Measurements from ENCODE around the gene C1RL. TPM values are rescaled to one million over a fixed set of nuclear protein-coding genes. Genes with fewer than 3 reads are reported as not detected.
"Not testable (repeated sequence)": the region's sequence is repeated elsewhere in the genome, so short reads cannot be mapped to it uniquely, and the experiment has no call there.

The C1RL gene
- total RNA-seq, 1 experiment from 2014 or later = 16.3 TPM

DNA sequence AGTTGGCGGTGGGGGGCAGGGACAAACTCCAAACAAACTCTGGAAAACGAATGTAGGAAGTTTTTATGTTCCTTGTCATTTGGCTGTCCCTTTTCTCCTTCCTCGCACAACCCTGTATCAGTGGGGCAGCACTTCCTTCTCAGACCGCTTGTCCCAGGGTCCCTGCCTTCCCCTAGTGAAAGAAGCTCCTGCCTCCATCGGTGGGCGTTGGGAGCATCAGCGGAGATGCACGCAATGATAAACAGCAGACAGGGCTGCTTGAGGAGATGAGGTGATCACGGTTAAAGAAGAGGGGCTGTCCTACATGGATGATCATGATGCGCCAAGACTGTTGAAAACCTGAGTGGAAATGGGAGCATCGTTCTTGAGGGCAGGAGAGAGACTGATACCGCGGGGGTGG is 47.9 kb downstream of the C1RL start:
- H3K4me3 ChIP-seq (ENCODE audit: insufficient read depth, low read depth, low read length) = no peak overlapping the region
- DNase-seq = peak; percentile 46
- H3K36me3 ChIP-seq (replicated peaks; ENCODE audit: control insufficient read depth, insufficient read depth, low read length) = no peaks in the 10 kb centered on the region
- no peaks in the 10 kb centered on the region for H3K27me3 ChIP-seq (ENCODE audit: control insufficient read depth, insufficient read depth, low read length)

DNA sequence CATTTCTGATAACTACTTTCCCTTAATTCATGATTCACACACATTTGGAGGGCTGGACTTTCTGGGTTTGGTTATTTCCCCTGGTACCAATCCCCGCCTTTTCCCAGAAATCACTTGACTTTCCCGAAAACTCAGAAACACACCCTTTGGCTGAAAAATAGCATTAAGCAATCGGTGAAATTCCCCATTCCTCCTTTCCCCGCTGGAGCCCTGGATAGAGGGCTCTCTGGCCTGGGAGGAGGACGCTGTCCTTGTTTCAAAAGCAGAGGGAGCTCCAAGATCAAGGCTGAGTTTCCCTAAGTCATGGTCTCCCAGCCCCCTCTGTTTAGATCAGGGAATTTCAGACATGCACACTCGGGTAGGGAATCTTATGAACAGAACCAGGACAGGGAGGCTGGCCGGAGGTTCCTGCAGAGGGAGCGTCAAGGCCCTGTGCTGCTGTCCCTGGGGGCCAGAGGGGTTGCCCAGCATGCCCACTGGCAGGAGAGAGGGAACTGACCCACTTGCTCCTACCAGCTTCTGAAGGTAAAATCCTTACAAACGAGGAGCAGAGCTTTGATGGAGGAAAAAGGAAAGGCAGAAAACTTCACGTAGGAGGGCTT is 48.6 kb downstream of the C1RL start, which contains the start of gene C1S:
TSS of gene C1S (plus strand) at position 366 of the 602 bp plus-strand sequence. CDS start 1,195 bp downstream, outside the sequence.
- H3K27me3 ChIP-seq (ENCODE audit: control insufficient read depth, insufficient read depth, low read length) = no peaks in the 10 kb centered on the region
- no peak within 1 kb of the TSS for H3K4me3 ChIP-seq (ENCODE audit: insufficient read depth, low read depth, low read length)
- no peaks in the 10 kb centered on the region for H3K36me3 ChIP-seq (replicated peaks; ENCODE audit: control insufficient read depth, insufficient read depth, low read length)
- peak; percentile 87 for DNase-seq

DNA sequence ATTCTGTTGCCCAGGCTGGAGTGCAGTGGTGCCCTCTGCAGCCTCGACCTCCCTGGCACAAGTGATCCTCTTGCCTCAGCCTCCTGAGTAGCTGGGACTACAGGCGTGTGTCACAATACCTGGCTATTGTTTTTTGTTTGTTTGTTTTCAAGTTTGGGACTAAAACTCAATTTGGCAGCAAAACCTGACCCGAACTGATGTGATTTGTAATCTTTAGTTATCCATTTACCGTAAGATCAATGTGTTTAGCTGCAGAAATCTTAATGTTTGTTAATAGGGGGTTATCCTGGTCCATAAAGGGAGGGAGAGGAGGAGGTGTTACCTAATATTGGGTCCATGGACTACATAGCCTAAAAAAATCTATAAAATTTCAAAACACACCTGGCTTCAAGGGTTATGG is 49.2 kb downstream of the C1RL start:
- H3K36me3 ChIP-seq (replicated peaks; ENCODE audit: control insufficient read depth, insufficient read depth, low read length) = no peaks in the 10 kb centered on the region
- no peaks in the 10 kb centered on the region for H3K27me3 ChIP-seq (ENCODE audit: control insufficient read depth, insufficient read depth, low read length)
- DNase-seq = no peak
- no peak overlapping the region for H3K4me3 ChIP-seq (ENCODE audit: insufficient read depth, low read depth, low read length)

DNA sequence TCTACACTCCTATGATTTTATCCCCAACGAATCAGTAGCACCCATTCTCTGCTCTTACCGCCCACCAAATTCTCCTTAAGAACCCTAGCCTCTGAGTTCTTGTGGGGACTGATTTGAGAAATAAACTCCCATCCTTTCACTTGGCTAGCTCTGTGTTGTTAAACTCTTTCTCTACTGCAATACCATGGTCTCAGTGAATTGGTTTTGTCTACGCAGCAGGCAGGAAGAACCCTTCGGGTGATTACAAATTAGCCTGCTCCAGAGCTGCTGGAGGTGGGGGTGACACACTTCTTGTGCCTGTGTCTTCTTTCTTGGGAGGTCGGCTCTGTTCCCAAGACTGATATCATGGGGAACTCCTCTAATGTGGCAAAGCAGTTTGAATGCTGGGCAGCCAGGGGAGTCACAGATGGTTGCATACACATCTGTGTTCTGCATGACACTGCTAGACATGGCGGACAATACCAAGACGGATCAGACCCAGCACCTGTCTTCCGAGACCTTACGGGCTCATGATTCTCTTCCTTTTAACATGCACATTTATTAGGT is 50.1 kb downstream of the C1RL start:
- no peaks in the 10 kb centered on the region for H3K27me3 ChIP-seq (ENCODE audit: control insufficient read depth, insufficient read depth, low read length)
- H3K36me3 ChIP-seq (replicated peaks; ENCODE audit: control insufficient read depth, insufficient read depth, low read length) = no peaks in the 10 kb centered on the region
- no peak for DNase-seq
- H3K4me3 ChIP-seq (ENCODE audit: insufficient read depth, low read depth, low read length) = no peak overlapping the region

DNA sequence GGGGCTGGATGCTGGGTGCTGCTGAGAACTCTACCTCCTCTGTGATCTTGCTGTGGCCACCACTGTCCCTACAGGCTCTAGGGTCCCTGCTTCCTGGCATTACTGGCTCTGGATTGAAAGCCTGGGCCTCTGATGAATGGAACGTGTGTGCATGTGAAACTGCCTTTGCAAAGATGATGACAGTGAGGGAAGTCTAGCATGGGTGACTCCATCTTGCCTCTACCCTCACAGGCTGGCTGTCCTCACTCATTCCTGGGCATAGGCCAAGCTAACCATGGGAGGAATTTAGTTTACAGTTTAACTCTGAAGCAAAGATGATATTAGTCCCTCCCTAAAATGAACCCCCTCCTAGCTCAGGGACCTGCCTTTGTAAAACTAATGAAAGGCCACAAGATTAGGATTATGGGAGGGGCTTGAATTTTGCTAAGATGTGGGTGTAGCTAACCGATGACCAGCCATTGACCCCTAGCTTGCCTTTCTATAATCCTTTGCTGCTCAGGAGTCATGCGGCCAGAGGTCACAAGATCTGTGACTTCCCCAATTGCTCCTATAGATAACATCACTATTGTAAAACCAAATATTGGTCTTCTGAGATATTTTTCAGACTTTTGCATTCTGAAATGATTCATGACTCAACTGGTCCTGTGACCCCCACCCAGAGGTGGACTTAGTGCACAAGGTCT is 50.7 kb downstream of the C1RL start:
- no peak for DNase-seq
- Histone ChIP-seq H3K4me3 (ENCODE audit: insufficient read depth, low read depth, low read length) (no peak overlapping the region), H3K27me3 (ENCODE audit: control insufficient read depth, insufficient read depth, low read length) (no peaks in the 10 kb centered on the region), H3K36me3 (replicated peaks; ENCODE audit: control insufficient read depth, insufficient read depth, low read length) (no peaks in the 10 kb centered on the region)

DNA sequence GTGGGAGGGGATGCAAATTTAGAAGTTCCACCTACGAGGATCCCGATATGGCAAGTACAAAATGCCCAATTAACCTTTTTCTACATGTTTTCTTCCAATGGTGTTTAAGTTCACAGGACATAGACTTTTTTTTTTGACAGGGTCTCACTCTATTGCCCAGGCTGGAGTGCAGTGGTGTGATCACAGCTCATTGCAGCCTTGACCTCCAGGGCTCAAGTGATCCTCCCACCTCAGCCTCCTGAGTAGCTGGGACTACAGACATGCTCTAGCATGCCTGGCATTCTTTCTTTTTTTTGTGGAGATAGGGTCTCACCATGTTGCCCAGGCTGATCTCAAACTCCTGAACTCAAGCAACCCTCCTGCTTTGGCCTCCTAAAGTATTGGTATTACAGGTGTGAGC is 53.3 kb downstream of the C1RL start:
- H3K36me3 ChIP-seq (replicated peaks; ENCODE audit: control insufficient read depth, insufficient read depth, low read length); H3K27me3 ChIP-seq (ENCODE audit: control insufficient read depth, insufficient read depth, low read length); DNase-seq; H3K4me3 ChIP-seq (ENCODE audit: insufficient read depth, low read depth, low read length): not testable (repeated sequence)

DNA sequence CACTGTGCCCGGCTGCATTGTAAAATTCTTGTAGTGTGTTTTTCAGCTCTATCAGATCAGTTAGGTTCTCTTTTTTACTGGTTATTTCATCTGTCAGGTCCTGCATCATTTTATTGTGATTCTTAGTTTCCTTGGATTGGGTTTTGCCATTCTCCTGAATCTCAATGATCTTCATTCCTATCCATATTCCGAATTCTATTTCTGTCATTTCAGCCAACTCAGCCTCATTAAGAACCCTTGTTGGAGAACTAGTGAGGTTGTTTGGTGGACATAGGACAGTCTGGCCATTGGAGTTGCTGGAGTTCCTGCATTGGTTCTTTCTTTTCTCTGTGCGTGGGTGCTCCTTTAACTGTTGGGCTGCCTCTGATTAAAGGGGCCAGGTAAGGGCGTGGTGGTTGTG is 54.1 kb downstream of the C1RL start:
- DNase-seq = no peak
- H3K27me3 ChIP-seq (ENCODE audit: control insufficient read depth, insufficient read depth, low read length) = no peaks in the 10 kb centered on the region
- H3K36me3 ChIP-seq (replicated peaks; ENCODE audit: control insufficient read depth, insufficient read depth, low read length) = no peaks in the 10 kb centered on the region
- no peak overlapping the region for H3K4me3 ChIP-seq (ENCODE audit: insufficient read depth, low read depth, low read length)

DNA sequence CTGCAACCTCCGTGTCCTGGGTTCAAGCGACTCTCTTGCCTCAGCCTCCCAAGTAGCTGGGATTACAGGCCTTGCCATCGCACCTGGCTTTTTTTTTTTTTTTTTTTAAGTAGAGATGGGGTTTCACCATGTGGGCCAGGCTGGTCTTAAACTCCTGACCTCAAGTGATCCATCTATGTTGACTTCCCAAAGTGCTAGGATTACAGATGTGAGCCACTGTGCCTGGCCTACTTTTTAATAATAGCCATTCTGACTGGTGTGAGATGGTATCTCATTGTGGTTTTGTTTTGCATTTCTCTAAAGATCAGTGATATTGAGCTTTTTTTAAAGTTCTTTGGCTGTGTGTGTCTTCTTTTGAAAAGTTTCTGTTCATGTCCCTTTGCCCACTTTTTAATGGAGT is 59.0 kb downstream of the C1RL start:
- H3K27me3 ChIP-seq (ENCODE audit: control insufficient read depth, insufficient read depth, low read length); H3K36me3 ChIP-seq (replicated peaks; ENCODE audit: control insufficient read depth, insufficient read depth, low read length); DNase-seq; H3K4me3 ChIP-seq (ENCODE audit: insufficient read depth, low read depth, low read length): not testable (repeated sequence)

DNA sequence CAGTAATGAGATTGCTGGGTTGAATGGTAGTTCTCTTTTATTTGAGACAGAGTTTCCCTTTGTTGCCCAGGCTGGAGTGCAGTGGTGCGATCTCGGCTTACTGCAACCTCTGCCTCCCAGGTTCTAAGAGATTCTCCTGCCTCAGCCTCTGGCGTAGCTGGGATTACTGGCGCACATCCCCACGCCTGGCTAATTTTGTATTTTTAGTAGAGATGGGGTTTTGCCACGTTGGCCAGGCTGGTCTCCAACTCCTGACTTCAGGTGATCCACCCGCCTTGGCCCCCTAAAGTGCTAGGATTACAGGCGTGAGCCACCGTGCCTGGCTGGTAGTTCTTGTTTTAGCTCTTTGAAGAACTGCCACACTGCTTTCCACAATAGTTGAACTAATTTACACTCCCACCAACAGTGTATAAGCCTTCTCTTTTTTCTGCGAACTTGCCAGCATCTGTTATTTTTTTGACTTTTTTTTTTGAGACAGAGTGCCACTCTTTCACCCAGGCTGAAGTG is 59.5 kb downstream of the C1RL start:
- not testable (repeated sequence) for DNase-seq; H3K27me3 ChIP-seq (ENCODE audit: control insufficient read depth, insufficient read depth, low read length); H3K36me3 ChIP-seq (replicated peaks; ENCODE audit: control insufficient read depth, insufficient read depth, low read length); H3K4me3 ChIP-seq (ENCODE audit: insufficient read depth, low read depth, low read length)

DNA sequence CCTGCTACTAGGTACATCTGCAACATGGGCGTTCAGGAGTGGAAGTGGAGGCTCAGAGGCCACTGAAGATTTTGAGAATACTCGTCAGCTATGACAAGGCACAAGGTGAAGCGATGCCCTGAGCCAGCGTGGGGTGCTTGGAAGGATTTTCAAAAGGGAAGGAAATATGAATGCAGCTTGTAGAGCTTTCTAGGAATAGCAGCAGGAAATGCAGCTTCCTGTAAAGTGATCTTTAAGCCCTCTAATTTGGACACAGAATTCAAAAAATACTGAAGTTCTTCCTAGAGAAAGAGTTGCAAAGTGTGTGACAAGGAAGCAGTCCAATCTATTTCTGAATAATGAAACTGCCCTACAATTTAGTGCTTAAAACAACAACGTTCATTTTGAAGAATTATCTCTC is 61.7 kb downstream of the C1RL start:
- no peak for DNase-seq
- H3K27me3 ChIP-seq (ENCODE audit: control insufficient read depth, insufficient read depth, low read length) = no peaks in the 10 kb centered on the region
- H3K4me3 ChIP-seq (ENCODE audit: insufficient read depth, low read depth, low read length) = no peak overlapping the region
- H3K36me3 ChIP-seq (replicated peaks; ENCODE audit: control insufficient read depth, insufficient read depth, low read length) = no peaks in the 10 kb centered on the region

DNA sequence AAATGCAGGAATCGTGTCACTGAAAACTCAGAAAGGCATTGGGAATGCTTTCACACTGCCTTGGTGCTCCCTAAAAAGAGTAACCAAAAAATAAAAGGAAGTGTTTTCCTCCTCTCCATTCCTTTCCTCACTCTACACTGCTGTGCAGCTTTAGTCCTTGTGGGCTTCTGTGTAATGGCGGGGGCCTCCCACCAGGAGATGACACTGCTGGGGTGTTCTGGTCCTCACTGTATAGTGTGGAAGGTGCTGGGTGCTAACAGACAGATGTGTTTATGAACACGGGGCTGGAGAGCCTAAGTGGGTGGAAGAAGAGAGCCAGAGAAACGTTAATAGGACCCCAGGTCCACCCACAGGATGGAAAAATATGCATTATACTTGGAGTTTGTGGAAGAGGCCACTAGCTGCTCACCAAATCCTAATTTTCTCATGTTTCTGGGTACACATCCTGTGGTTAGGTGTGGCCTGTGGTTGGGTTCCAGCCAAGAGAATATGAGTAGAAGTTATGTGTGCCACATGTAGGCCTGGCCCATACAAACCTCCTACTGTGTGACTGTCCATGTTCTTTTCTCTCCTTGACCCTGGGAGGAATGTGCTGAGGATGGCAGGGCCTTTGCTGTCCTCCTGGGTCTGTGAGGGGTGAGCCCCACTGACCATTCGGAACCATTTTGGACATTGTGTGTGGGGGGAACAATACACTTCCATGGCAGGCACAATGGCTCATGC is 62.5 kb downstream of the C1RL start:
- Histone ChIP-seq H3K4me3 (ENCODE audit: insufficient read depth, low read depth, low read length) (no peak overlapping the region), H3K27me3 (ENCODE audit: control insufficient read depth, insufficient read depth, low read length) (no peaks in the 10 kb centered on the region), H3K36me3 (replicated peaks; ENCODE audit: control insufficient read depth, insufficient read depth, low read length) (no peaks in the 10 kb centered on the region)
- DNase-seq = no peak

DNA sequence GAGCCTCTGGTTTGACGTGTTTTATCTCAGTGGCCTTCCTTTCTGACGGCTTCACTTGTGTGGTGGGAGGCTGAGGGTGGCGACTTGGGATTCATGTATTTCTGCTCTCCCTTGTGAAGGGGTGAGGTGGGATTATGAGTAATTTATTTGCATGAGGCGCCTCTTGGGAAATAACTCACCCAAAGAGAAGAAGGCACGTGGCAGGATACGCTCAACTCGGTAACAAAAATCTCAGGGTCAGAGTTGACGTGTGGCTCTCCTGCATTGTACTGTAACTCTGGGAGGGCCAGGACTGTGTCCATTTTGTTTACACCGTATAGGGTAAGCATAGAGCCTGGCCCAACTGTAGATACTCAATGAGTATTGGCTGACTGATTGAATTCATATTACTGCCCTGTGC is 63.1 kb downstream of the C1RL start:
- H3K27me3 ChIP-seq (ENCODE audit: control insufficient read depth, insufficient read depth, low read length) = no peaks in the 10 kb centered on the region
- no peak for DNase-seq
- no peak overlapping the region for H3K4me3 ChIP-seq (ENCODE audit: insufficient read depth, low read depth, low read length)
- H3K36me3 ChIP-seq (replicated peaks; ENCODE audit: control insufficient read depth, insufficient read depth, low read length) = no peaks in the 10 kb centered on the region

Measured in H7 (cell line).